HG03135 (cell line): Measurements from ENCODE around the gene OLFML1.

Experiments
- ATAC-seq: cut with Tn5 transposase; IDR thresholded peaks from one replicate; pipeline ENCODE4 v1.9.1; 2021; ENCODE audit warnings: mild to moderate bottlenecking, moderate library complexity; ENCODE audit not compliant: unreplicated experiment

OLFML1 gene

GRCh38 chr11:7555052-7555699 is 69.9 kb downstream of the OLFML1 start:
- no peak for ATAC-seq

GRCh38 chr11:7558046-7558445 is 72.7 kb downstream of the OLFML1 start:
- no peak for ATAC-seq

GRCh38 chr11:7559398-7560283 is 74.3 kb downstream of the OLFML1 start:
- peak; percentile 62 for ATAC-seq
